Activated T-cell treated with anti-CD3 and anti-CD28 coated beads for 48 hours (primary cell): Measurements from ENCODE around the gene TEX10.

Source experiments
- DNase-seq: peaks from one replicate; pipeline ENCODE4 v3.0.0-alpha.2; 2020; ENCODE audit warnings: low read depth

The TEX10 gene

DNA sequence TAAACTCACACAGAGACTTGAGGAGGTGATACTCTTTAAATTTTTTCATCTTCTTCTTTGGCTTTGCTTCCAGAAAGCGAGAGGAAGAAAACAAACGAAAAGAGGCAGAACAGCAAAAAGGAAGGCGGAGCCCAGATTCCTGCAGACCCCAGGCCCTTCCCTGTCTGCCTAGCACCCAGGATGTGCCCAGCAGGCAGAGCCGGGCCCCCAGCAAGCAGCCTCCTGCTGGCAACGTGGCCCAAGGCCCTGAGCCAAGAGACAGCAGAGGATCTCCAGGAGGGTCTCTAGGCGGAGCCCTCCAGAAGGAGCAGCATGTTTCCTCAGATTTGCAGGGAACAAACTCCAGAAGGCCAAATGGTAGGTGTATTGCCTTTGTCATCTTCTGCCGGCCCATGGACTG, 68.5 kb downstream of the TEX10 start:
- no peak for DNase-seq

DNA sequence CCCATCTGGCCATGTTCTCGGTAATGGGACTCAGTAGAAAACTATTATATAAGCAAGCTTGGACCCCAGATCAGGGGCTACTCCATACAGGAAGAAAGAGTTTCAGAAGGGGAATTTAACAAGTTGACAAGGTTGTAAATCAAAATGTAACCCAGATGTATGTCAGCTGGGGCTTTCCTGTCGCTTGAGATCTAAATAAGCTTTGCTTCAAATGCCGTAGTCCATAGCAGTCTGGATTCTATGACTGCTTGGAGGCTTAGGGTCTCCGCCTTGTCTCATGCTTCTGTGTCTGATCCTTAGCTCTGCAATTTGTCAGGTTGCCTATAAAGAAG, 70.4 kb downstream of the TEX10 start:
- DNase-seq: no peak

DNA sequence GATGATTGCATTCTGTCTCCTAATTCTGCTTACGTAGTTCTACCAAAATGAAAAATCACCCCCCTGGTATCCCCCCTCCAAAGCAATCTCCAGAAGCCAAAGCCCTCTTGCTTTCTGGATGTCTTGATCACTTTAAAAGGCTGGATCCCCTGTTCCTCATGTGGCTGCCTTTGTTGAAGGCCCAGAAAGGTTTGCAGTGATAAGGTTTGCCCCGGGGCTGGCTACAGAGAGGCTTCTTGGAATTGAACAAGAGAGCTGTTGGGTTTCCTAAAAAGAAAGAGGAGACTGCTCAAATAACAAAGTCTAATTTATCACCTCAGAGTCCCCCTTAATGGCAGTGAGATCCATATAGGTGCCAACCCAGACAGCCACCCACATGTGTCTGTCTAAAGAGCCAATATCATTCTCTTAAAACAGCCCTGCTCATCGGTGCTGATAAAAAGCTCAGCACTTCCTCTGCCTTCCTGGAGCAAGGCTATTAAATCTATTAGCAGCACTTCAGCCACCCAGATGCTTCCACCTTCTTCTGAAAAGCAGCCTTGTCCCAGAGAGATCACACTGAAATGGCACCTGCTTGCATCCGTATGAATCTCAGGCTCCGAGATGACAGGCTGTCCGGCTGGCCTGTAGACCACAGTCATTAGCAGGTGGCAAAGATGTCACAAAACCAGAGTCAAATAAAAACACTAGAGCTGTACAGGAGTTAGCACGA, 70.9 kb downstream of the TEX10 start:
- no peak for DNase-seq

DNA sequence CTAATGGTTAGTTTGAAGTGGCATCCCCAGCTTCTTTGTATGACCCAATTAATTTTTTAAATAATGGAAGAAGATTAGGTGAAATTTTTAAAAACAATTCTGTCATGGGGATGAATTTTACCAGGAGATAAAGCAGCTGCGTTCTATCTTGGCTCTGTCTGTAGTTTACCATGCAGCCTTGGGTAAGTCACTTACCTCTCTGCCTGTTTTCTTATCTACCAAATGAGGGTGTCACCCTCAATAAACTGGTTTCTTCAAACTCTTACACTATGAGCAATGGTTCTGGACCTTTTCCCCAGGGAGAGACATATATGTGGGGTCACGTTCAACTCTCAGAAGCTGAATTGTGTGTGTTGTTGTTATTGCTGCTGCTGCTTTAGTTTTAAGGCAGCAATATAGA, 71.7 kb downstream of the TEX10 start:
- no peak for DNase-seq

DNA sequence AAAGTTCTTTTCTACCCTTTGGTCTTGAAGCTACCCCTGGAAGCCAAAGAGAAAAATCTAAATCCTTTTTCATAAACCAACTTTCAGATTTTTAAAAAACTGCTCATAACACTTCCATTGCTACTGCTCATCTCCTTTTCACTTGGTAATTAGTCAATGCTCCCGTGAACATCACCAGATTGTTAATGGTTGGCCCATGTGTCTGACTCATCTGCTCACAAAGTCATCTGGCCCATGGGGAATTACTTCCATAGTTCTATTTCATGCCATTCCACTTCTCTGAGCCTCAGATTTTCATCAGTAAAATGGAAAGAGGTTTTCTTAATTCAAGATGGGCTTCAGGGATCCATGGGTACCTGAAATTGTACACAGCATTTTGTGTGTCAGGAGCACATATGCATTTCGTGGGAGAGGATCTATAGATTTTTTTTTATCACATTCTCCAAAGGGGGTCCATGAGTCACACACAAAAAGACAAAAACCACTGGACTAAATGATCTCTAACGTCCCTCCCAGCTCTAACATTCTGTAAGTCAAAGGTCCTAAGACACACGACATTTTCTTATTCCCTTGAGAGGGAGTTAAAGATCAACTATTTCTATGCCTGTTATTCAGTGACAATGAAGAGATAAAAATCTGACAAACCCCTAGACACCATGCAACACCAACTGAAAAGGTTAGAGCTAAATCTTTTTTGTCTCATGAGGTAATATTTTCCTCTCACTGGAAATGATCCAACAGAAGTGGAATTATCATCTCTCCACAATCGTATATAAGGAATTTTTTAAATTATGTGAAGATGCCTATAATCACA, 75.4 kb downstream of the TEX10 start:
- DNase-seq: no peak

DNA sequence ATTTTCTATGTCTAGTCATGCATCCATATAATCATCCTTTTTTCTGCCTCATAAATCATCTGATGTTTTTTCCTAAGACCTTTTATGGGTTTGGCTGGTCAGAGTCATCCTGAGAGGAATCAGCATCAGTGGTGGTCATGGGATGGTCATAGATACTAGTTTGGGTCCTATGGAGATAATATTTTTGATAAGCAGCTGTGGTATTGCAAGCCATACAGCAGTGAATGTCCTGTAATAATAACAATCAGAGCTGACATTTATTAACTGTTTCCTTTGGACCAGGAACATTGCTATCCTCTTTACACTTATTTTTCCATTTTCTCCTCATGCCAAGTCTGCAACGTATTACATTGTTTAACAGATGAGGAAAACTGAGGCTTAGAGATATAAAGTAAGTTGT, 83.1 kb downstream of the TEX10 start:
- no peak for DNase-seq

DNA sequence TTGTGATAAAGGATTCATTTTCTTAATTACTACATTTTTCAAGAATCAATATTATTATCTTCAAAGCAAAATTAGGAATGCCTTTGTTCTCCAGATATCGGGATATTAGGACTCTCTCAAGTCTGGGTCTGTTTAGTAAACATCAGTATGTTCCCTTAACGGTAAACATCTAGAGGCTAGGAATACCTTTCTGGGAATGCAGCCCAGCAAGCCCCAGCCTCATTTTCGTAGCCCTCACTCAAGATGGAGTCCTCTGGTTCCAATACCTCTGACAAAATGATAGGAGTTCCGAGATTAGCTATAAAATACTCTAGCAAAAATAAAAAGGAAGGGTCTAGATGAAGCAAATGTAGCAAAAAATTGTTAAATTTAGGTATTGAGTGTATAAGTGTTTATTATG, 84.5 kb downstream of the TEX10 start:
- no peak for DNase-seq

DNA sequence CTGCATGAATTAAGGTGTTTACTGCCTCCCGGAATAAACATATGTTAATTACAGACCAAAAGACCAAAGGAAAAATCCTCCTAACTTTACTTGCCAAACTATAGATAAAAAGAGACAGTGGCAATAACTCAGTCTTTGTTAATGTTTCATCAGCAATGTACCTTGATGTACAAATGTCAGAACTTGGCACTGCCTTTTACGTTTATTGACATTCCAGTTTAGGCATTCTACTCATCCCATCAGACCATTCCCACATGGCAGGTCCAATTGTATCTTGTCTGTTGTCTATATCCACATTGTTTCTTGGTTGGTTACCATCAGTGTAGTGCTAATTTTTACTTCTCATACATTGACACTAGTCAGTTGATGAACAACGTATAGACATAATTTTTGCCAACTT, 85.5 kb downstream of the TEX10 start:
- DNase-seq: no peak
